GM19043 (cell line): Measurements from ENCODE around the gene IL17C.

ENCODE experiments used
- ATAC-seq: cut with Tn5 transposase; IDR thresholded peaks from one replicate; pipeline ENCODE4 v1.9.1; 2021; ENCODE audit warnings: low read depth; ENCODE audit not compliant: unreplicated experiment

Gene IL17C

DNA sequence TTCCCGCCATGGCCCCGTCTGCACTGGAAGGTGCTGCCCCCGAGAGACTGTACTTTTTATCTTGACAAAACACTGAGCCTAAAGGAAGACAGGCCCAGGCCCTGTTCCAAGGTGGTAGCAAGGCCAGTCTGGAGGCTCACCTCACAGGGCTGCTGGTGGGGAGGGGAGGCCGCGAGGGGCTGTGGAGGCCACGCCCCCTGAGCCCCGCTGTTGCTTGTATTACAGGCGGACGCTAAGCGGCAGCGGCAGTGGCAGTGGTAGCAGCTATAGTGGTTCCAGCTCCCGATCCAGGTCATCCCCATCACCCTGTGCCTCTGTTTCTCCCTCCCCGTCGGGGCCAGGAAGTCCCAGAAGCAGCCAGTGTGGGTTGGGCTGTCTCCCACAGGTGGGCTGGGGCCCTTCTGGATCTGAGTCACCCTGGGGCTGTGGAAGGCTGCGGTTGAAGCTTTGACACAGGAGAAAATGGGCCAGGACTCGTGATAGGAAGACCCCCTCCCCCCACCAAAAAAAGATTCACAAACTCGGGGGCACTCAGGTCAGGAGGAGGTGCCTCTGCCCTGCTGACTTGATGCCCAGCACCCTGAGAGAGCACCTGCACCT, 13.3 kb upstream of the IL17C start:
- ATAC-seq = no peak

DNA sequence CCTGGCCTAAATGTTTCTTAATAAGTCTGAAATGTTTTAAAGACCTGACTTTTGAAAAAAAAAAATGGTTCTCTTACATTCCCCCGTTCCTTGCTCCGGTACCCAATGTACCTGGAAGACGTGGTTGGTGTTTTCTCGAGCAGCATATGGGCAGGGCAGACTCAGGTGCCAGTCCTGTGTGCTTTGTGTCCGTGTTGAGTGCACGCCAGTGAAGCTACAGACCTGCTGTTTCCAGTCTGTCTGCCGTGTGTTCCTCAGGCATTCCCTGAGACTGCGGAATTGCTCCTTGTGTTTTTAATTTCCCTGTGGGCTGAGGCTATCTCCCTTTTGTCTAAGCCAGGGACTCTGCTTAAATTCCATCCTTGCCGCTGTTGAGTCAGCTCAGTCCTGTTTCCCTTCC, 11.7 kb upstream of the IL17C start:
- no peak for ATAC-seq

DNA sequence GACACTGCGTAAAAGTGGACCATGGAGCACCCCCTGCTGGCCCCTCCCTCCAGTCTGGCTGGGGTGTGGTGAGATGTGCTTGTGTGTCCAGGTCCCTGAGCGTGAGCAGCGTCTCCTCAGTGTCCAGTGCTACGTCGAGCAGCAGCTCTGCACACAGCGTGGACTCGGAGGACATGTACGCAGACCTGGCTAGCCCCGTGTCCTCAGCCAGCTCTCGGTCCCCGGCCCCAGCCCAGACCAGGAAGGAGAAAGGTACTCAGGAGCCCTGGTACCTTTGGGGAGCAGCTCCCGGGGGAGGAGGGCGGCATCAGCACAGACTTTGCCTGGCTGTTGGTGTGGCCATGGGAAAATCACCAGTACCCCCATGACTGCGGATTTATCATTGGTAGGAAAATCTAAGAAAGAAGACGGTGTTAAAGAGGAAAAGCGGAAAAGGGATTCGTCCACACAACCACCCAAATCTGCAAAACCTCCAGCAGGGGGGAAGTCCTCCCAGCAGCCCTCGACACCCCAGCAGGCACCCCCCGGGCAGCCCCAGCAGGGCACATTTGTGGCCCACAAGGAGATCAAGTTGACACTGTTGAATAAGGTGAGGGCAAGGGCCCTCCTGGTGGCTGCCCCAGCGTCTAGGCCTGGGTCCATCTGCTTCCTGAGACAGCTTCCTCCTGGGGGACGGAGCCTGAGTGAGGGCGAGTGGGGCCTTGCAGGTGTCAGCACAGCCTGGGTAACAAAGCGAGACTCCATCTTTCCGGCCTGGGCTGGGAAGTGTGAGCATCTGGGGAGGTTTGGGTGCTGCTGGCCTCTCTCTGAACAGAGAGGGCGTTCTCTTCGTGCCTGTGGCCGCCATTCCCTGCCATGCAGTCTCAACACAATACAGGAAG, 10.6 kb upstream of the IL17C start:
- no peak for ATAC-seq

DNA sequence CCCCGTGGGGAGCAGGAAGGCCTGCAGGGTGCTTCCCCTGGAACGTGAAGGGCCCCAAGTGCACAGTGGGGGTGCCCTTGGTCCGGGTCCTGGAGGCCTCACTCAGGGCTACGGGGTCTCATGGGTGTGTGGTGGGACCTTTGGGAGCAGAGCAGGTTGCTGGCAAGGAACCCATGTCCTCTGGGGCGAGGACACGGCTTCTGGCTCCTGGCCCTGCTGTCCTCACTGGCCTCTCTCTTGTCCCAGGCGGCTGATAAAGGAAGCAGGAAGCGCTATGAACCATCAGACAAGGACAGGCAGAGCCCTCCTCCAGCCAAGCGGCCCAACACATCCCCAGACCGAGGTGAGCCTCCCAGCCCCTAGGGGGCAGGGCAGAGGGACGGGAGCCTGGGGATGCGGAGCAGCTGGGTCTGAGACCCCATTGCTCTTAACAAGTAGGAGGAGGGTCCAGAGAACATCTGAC, 9.8 kb upstream of the IL17C start:
- no peak for ATAC-seq

DNA sequence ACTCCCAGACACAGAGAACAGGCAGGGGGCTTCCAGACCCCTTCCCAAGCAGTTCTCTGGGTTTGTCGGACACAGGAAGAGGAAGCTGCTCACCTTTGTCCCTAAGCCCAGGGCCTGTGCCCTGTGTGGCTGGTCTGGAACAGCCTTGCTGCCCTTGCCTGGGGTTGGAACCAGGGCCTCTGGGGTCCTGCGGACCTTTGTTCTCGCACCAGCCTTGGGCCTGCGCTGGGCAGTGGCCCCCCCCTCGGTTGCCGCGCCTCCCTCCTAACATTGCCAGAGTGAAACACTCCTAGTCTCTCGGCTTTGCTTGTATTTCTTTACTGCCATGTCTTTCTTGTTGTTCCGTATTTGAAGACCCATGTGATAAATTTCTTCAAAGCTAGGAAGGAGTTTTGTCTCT, 8.5 kb upstream of the IL17C start:
- ATAC-seq = no peak

DNA sequence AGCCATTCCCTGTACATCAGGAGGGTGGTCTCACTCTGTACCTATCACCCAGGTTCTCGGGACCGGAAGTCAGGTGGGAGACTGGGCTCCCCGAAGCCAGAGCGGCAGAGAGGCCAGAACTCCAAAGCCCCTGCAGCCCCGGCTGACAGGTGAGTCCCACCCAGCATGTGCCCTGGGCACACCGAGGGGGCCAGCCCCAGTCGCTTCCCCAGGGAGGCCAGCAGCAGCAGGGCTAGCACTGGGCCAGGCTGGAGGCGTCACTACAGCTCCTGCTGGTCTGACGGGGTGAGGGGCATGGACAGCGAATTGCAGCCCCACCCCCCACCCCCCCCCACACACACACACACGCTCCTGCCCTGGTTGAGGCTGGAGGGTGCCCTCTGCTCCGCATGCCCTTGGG, 7.9 kb upstream of the IL17C start:
- ATAC-seq = no peak

DNA sequence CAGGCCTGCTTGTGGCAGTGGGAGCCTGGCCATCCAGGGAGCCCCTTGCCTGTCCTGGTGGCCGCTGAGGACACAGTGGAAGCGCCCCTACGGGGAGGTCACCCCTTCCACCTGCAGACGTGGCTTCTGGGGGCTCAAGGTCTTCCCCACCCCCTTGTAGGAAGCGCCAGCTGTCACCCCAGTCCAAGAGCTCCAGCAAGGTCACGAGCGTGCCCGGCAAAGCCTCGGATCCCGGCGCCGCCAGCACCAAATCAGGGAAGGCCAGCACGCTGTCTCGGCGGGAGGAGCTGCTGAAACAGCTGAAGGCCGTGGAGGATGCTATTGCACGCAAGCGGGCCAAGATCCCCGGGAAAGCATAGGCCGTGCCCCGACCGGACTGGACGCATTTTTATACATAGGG, 7.4 kb upstream of the IL17C start:
- no peak for ATAC-seq

DNA sequence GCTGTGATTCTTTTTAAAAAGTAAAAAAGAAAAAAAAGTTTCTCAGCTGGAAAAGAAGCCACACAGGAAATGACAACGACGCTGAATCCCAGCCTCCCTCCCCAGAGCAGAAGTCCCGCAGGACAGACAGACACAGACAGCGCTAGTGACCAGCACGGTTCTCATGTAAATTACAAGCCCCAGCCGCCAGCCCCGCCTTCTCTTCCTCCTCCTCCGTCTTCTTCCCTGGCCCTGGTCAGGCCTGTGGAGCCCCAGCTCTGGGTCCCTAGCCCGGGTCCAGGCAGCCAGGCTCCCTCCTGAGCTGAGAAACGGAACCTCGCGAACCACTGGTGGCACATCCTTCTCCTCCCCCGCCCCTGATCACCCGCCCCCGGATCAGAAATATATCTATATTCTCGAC, 7.0 kb upstream of the IL17C start:
- ATAC-seq = no peak

DNA sequence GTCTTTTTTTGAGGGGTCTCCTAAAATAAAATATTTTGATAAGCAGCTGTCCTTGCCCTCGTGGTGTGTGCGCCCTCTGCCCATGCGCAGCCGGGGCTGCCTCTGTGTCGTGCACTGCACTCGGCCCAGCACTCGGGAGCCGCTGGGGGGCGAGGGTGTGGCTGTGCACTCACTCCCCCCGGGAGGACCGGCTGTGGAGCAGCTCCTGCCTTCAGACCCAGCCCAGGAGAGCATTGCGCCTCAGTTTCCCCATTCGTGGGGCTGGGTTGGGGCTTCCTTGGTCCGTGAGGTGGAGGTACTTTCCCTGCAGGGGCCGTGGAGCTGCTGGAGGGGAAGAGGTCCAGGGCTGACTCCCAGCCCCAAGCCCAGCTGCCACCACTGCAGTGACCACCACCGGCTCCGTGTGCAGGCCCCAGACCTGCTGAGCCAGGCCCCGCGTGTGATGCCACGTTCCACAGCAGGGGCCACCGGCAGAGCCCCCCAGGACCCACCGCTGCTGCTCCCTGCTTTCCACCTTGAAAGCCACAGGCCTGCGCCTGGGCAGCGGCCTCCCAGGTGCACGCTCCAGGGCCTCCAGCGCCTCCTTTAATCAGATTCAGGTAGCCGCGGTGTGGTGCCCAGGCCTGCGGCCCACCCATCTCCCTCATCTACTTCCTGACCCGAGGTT, 6.3 kb upstream of the IL17C start:
- ATAC-seq = no peak

DNA sequence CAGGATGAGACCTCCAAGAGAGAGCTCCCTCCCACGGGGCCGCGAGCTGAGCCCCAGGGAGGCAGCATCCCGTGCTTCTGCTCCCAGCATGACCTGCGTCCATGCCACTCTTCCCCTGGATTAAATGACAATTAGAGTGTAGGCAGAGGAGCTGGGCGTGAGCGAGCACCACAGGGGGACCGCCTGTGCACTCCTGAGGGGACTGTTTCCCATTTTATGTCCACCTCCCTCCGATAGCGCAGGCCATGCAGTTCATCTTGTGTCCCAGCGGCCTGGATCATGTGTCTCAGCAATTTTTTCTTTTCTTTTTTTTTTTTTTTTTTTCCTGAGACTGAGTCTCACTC, 5.8 kb upstream of the IL17C start:
- no peak for ATAC-seq

DNA sequence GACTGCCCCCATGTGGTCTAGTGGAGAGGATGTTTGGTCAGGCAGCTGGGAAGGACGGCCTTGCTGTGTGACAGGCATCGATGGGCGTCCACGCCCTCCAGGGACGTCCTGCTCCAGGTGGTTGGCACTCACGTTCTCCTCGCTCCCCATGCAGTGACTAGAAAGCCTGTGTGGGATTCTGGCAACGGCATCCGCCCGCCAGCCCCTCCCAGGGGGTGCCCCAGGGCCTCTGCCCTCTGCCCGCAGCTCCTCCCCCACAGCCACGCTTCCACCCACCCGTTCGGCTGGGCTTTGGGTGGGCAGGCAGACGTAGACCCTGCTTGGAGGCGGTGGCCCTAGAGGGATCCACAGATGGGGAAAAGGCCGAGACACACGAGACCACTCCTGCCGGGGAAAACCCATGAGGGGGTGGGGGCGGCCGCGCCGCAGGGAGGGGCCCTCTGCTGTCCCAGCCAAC, 4.7 kb upstream of the IL17C start:
- ATAC-seq = peak; percentile 23

DNA sequence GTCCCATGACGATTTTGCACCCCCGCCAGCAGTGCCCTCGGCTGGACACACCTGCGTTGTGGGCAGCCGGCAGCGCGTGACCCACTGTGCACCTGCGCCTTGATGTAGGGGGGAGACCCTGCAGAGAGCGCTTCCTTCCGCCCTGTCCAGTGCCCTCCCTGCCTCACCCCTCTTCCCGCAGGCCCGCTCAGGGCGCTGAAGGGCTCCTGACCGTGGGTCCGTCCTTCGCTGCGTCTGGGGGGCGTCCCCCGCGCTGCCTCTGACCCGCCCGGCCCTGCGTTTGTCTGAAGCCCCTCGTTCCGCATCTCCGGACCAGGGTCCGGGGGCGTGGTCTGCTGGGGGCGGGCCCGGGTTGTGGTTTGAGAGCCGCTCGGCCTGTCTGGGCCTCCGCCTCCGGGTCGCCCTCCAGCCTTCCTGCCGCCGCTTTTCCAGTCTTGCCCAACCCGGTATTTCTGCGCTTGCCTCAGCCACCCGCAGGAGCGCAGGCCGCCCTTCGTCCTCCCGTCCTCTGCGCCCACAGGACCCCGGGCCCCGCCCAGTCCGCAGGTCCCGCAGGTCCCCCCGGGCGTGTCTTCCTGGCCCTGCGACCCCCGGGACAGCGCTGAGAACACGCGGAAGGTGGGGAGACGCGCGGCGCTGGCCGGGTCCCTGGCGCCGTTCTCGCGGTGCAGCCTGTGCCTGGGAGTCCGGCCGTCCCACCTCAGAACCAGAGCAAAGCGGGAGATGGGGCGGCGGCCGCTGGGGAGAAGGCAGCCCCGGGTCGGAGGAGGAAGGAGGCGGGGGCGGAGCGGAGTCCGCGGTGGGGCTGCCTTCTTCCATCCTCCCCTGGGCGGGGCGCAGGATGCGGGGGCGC, 4.0 kb upstream of the IL17C start:
- ATAC-seq = peak; percentile 47

DNA sequence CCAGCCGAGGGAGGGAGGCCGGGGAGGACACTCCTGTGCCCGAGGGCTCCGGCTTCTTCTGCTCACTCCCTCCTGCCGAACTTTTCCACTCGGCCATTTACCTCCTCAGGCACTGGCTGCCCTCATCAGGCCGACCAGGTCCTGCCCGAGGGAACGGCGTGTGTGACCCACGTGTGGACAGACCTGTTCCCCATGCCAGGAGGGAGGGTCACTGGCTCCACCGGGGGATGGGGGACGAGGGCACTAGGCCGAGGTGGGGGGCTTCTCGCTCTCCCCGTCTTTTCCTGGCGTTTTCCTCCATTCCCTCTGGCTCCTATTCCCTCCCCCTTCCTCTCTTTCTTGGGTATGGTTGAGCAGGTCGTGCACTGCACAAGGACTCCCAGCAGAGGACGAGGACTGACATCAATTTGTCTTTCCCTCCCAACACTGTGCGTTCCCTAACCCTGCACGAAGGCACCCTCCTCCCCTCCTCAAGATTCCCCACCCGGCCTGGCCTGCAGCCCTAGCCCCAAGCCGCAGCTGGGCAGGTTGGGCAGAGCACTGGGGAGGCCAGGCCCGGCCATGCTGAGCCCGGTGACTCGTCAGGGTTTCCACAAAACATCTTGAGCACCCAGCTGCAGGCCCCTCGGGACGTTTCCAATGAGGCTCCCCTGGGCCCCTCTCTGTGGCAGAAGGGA, 3.2 kb upstream of the IL17C start:
- ATAC-seq = no peak

DNA sequence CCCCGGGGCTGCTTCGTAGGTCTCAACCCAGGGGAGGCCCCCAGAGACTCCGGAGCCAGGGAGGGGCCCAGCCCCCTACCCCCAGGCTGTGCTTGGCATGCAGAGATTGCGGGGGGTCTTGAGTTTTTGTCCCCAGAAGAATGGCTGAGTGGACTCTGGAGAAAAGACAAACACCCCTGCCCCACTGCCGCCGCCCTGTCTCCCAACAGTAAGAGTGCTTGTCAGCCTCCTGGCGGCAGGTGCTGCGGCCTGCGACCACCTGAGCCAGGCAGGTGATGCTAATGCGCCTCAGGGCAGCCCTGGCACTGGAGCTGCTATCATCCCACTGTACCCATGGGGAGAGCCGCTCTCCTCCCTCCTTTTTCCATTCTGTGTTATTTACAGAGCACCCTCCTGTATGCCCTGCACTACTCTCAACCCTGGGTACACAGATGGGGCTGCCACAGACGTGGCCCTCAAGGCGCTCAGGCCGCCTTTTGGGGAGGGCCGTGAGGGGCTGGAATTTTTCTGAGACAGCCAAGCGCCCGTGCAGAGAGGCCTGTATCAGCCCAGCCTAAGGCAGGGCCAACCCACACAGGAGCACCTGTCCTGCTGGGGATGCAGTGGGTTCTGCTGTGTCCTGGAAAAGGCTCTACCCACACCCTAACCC, 2.6 kb upstream of the IL17C start:
- no peak for ATAC-seq

DNA sequence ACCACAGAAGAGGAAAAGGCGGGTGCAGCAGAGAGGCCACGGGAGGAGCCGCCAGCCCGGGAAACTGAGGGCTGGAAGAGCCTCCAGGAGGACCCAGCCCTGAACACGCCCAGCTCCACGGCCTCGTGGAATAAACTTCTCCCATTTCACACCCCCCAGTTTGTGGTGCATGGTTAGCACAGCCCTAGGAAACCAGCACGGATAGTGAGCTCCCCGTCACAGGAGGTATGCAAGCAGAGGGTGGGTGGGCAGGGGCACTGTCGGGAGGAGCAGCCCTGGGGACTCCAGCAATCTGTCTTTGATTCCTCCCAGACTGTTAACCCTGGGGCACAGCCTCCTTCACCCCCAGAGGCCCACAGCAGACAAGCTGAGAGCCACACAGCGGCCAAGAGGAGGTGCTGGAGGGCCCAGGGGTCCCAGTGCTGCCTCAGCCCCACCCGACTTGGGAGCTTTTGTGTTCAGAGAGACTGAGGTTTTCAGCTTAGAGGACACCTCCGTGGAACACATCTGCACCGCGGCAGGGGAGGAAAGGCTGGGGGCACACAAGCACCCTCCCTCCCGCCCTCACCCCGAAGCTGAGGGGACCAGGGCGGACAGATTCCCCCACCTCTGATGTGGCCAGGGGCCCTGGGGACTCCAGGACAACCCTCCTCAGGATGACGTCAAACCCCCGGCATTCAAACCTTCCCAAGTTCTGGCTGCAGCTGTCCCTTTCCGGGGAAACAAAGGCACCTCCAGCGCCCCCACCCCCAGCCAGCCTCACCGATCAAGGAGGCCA, 1.7 kb upstream of the IL17C start:
- no peak for ATAC-seq

DNA sequence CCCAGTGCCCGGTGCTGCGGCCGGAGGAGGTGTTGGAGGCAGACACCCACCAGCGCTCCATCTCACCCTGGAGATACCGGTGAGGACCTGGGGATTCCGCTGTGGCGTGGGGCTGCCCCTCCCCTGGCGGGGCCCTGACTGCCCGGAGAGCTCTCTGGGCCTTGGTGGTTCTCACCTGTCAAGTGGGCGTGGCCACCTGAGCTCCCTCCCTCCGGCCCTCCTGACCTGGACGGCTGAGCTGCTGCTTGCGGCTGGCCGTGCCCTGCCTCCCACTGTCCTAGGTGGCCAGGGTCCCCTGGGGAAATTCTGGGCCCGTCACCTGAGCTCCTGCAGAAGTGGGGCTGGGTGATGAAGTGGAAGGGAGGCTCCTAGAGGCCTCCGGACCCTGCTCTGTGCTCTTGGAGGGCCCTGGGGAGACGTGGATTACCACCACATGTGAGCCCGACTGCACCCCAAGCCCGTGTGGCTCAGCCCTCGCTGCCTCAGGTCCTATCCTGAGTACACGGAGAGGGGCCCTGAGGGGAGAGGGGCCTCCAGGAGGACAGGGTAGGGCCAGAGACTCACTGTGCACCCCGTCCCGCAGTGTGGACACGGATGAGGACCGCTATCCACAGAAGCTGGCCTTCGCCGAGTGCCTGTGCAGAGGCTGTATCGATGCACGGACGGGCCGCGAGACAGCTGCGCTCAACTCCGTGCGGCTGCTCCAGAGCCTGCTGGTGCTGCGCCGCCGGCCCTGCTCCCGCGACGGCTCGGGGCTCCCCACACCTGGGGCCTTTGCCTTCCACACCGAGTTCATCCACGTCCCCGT, 1.1 kb downstream of the IL17C start:
- no peak for ATAC-seq

DNA sequence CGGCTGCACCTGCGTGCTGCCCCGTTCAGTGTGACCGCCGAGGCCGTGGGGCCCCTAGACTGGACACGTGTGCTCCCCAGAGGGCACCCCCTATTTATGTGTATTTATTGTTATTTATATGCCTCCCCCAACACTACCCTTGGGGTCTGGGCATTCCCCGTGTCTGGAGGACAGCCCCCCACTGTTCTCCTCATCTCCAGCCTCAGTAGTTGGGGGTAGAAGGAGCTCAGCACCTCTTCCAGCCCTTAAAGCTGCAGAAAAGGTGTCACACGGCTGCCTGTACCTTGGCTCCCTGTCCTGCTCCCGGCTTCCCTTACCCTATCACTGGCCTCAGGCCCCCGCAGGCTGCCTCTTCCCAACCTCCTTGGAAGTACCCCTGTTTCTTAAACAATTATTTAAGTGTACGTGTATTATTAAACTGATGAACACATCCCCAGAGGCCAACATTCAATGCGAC, 1.7 kb downstream of the IL17C start:
- no peak for ATAC-seq
